HepG2 (cell line): ENCODE measurements around the gene TLNRD1. TPM values are rescaled to one million over a fixed set of nuclear protein-coding genes. Genes with fewer than 3 reads are reported as not detected.
A peak's percentile ranks its signal among the peaks of the same experiment; 100 is the strongest.

Source experiments
- ARNTL ChIP-seq: sonication (generic); formaldehyde crosslinking; IDR thresholded peaks from 2 replicates; pipeline ENCODE4 v1.4.0; 2020; ENCODE audit warnings: mild to moderate bottlenecking, missing genetic modification reagents
- ATF7-NPFF ChIP-seq: sonication (generic); formaldehyde crosslinking; IDR thresholded peaks from 2 replicates; pipeline ENCODE4 v1.8.1; 2023; ENCODE audit warnings: mild to moderate bottlenecking, low read depth, missing genetic modification reagents, moderate library complexity
- BCL6 ChIP-seq: IDR thresholded peaks from 2 replicates; pipeline ENCODE4 v1.6.1; 2016; ENCODE audit warnings: missing genetic modification reagents, missing compliant biosample characterization
- FUBP1 ChIP-seq: sonication (generic); formaldehyde crosslinking; IDR thresholded peaks from 2 replicates; pipeline ENCODE4 v1.5.1; 2020; ENCODE audit warnings: missing genetic modification reagents, mild to moderate bottlenecking, borderline replicate concordance
- GRHL1 ChIP-seq: sonication (generic); formaldehyde crosslinking; conservative IDR thresholded peaks from 2 replicates; pipeline ENCODE4 v1.8.0; 2022; ENCODE audit warnings: missing genetic modification reagents
- HNF1B ChIP-seq: sonication (generic); formaldehyde crosslinking; IDR thresholded peaks from 2 replicates; pipeline ENCODE4 v1.5.1; 2020; ENCODE audit warnings: mild to moderate bottlenecking, moderate library complexity, missing genetic modification reagents
- IKZF5 ChIP-seq: IDR thresholded peaks from 2 replicates; pipeline ENCODE4 v1.6.1; 2018; ENCODE audit warnings: missing genetic modification reagents, mild to moderate bottlenecking, missing compliant biosample characterization
- NONO ChIP-seq, 2 experiments: fragments of 450-650 bp in 1 of 2; sonication (generic) in 1 of 2; formaldehyde crosslinking in 1 of 2; IDR thresholded peaks in 1 of 2; conservative IDR thresholded peaks in 1 of 2; 2 replicates each; pipeline versions ENCODE4 v1.6.1 to v1.8.0; 2017 to 2022; ENCODE audit warnings: mild to moderate bottlenecking in 1 of 2, missing genetic modification reagents in 1 of 2, moderate library complexity in 1 of 2
- NRL ChIP-seq: sonication (generic); formaldehyde crosslinking; IDR thresholded peaks from 2 replicates; pipeline ENCODE4 v1.5.0; 2020; ENCODE audit warnings: missing genetic modification reagents, mild to moderate bottlenecking, moderate library complexity, borderline replicate concordance
- PHF21A ChIP-seq: sonication (generic); formaldehyde crosslinking; IDR thresholded peaks from 2 replicates; pipeline ENCODE4 v1.5.0; 2020; ENCODE audit warnings: mild to moderate bottlenecking, missing genetic modification reagents
- SAP130 ChIP-seq: IDR thresholded peaks from 2 replicates; pipeline ENCODE4 v1.6.1; 2016; ENCODE audit warnings: low read depth
- SMYD3 ChIP-seq: sonication (generic); formaldehyde crosslinking; IDR thresholded peaks from 2 replicates; pipeline ENCODE4 v1.8.1; 2023; ENCODE audit warnings: mild to moderate bottlenecking, missing genetic modification reagents
- ZBTB7B ChIP-seq: sonication (generic); formaldehyde crosslinking; IDR thresholded peaks from 2 replicates; pipeline ENCODE4 v1.4.0; 2020; ENCODE audit warnings: missing genetic modification reagents
- ZNF598 ChIP-seq: sonication (generic); formaldehyde crosslinking; IDR thresholded peaks from 2 replicates; pipeline ENCODE4 v1.5.1; 2020; ENCODE audit warnings: mild to moderate bottlenecking, missing genetic modification reagents, borderline replicate concordance
- ZNF609 ChIP-seq: sonication (generic); formaldehyde crosslinking; IDR thresholded peaks from 2 replicates; pipeline ENCODE4 v1.4.0; 2020; ENCODE audit warnings: mild to moderate bottlenecking, missing genetic modification reagents, borderline replicate concordance
- ZNF775 ChIP-seq: sonication (generic); formaldehyde crosslinking; IDR thresholded peaks from 2 replicates; pipeline ENCODE4 v1.4.0; 2020; ENCODE audit warnings: missing genetic modification reagents, mild to moderate bottlenecking, moderate library complexity, borderline replicate concordance
- polyA plus RNA-seq, 8 experiments: library from polyadenylated mRNA; depleted of rRNA in 3 of 8; stranded (reverse) in 7 of 8; unstranded in 1 of 8; fragments of >200 nt; fragmentation: Illumina TruSeq in 4 of 8; extraction: Trizol in 4 of 8; gene quantifications; 2 replicates each; pipeline versions ENCODE4 v1.2.1 to v1.2.3, GENCODE V29; 2011 to 2016; ENCODE audit warnings: low read depth in 4 of 8, missing spikeins in 1 of 8, mixed read lengths in 1 of 8; ENCODE audit not compliant: insufficient read depth in 1 of 8
- total RNA-seq, 5 experiments: library from RNA; depleted of rRNA; stranded (reverse); fragments of >200 nt; fragmentation: Illumina TruSeq; extraction: Trizol; gene quantifications; 2 replicates each; pipeline ENCODE4 v1.2.3, GENCODE V29; 2016; ENCODE audit warnings: low read depth in 1 of 5

The TLNRD1 gene
- total and polyA plus RNA-seq, 2 of the 13 experiments (the other 11 are each of a cell fraction or from before 2014, with no cell fraction given) = 3.4 to 5.3 TPM

GRCh38 chr15:81000624-81001151, at the start of gene TLNRD1 (continued):
- peak; percentile 78 for TF ChIP-seq ATF7-NPFF
- peak; percentile 78 for TF ChIP-seq ZBTB7B
- peak; percentile 54; the same call in 1 of the 2 replicates for TF ChIP-seq BCL6
- no peak for TF ChIP-seq IKZF5 (CRISPR knock-in tag)
- no peak for TF ChIP-seq SMYD3 (CRISPR knock-in tag)
- no peak for TF ChIP-seq GRHL1 (CRISPR knock-in tag)
- no peak for TF ChIP-seq ZNF598 (CRISPR knock-in tag)
- no peak for TF ChIP-seq NONO (IDR thresholded peaks at IDR 0.05)
- peak; percentile 72 for TF ChIP-seq NONO (CRISPR knock-in tag; conservative IDR thresholded peaks at IDR 0.05)
- TF ChIP-seq ARNTL (CRISPR knock-in tag) = no peak
- no peak for TF ChIP-seq NRL (CRISPR knock-in tag)
- 0 out of 2 replicates have a peak, but pooled peaks have one; percentile 41 for TF ChIP-seq PHF21A
- TF ChIP-seq SAP130 = peak; percentile 82
- no peak for TF ChIP-seq FUBP1 (CRISPR knock-in tag)
- TF ChIP-seq HNF1B (CRISPR knock-in tag) = 0 out of 2 replicates have a peak, but pooled peaks have one; percentile 21
- TF ChIP-seq ZNF775 (CRISPR knock-in tag) = no peak
- TF ChIP-seq ZNF609 (CRISPR knock-in tag) = no peak
